Measurements from ENCODE around the gene RNF25. TPM values are rescaled to one million over a fixed set of nuclear protein-coding genes. Genes with fewer than 3 reads are reported as not detected.

Gene RNF25
- total RNA-seq, 1 experiment from 2014 or later, result 40.7 TPM

DNA sequence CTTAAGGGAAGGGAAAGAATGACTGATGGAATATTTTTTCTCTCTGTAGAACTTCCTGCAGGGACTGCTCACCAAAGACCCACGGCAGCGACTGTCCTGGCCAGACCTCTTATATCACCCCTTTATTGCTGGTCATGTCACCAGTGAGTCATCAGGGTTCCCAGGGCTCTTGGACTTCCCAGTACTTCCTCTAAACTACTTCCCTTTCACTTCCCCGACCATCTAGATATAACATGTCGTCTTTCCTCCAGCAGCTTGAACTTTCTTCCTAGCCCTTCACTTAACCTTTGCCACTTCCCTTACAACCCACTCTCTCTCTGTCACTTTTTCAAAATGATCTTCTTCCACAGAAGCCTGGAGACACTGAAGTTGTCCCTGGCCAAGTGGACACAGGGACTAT is 7.3 kb upstream of the RNF25 start:
- H3K36me3 Mint-ChIP-seq (ENCODE audit: insufficient read depth in 1 of 3, low read depth in 3 of 3), result peaks cover 6 to 41% (median 20%) of the 10 kb centered on the region in 3 experiments; a peak in 6 of 7 replicates
- no CpG with 5 or more reads among the region's 4 CpGs for WGBS (ENCODE audit: extremely low coverage, insufficient read length, low lambda C conversion rate)
- no peak overlapping the region for H2AK5ac ChIP-seq (ENCODE audit: insufficient read length, low read length)
- H3K9me3 ChIP-seq (ENCODE audit: control insufficient read depth, low read depth, low read length), result no peaks in the 10 kb centered on the region
- no peak overlapping the region for H2BK20ac ChIP-seq (ENCODE audit: low read depth, low read length, poor library complexity, severe bottlenecking)
- H3T11ph ChIP-seq (ENCODE audit: low read length), result no peak overlapping the region
- H3K9me3 Mint-ChIP-seq, result no peaks in the 10 kb centered on the region
- H3K23ac ChIP-seq (ENCODE audit: insufficient read length, low read depth, low read length), result no peak overlapping the region
- no peak overlapping the region for H3K4ac ChIP-seq (ENCODE audit: low read depth, low read length)
- H3K79me1 ChIP-seq (ENCODE audit: insufficient read depth, low read depth, low read length, poor library complexity, severe bottlenecking), result no peaks in the 10 kb centered on the region
- no peak overlapping the region for H3K18ac ChIP-seq (ENCODE audit: insufficient read length, low read depth, low read length)
- no peaks in the 10 kb centered on the region for H3K4me1 Mint-ChIP-seq
- no peak overlapping the region for H4K91ac ChIP-seq (ENCODE audit: insufficient read length, low read depth, low read length)
- H3K27ac ChIP-seq (ENCODE audit: insufficient read length, low read depth, low read length), result no peak overlapping the region
- no peak overlapping the region for H3K4me3 Mint-ChIP-seq
- no peak overlapping the region for H2BK120ac ChIP-seq (ENCODE audit: low read depth, low read length, poor library complexity, severe bottlenecking)
- H2BK15ac ChIP-seq (ENCODE audit: low read depth, low read length), result no peak overlapping the region
- TF ChIP-seq, protein P1, sequence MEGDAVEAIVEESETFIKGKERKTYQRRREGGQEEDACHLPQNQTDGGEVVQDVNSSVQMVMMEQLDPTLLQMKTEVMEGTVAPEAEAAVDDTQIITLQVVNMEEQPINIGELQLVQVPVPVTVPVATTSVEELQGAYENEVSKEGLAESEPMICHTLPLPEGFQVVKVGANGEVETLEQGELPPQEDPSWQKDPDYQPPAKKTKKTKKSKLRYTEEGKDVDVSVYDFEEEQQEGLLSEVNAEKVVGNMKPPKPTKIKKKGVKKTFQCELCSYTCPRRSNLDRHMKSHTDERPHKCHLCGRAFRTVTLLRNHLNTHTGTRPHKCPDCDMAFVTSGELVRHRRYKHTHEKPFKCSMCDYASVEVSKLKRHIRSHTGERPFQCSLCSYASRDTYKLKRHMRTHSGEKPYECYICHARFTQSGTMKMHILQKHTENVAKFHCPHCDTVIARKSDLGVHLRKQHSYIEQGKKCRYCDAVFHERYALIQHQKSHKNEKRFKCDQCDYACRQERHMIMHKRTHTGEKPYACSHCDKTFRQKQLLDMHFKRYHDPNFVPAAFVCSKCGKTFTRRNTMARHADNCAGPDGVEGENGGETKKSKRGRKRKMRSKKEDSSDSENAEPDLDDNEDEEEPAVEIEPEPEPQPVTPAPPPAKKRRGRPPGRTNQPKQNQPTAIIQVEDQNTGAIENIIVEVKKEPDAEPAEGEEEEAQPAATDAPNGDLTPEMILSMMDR (conservative IDR thresholded peaks at IDR 0.05), result no peak
- H3K27me3 Mint-ChIP-seq (ENCODE audit: low read depth), result no peaks in the 10 kb centered on the region
- no peaks in the 10 kb centered on the region for H3K4me1 ChIP-seq (ENCODE audit: insufficient read depth, low read length)
- no peak overlapping the region for H3K14ac ChIP-seq (ENCODE audit: insufficient read depth, low read length)
- H3K4me2 ChIP-seq (ENCODE audit: insufficient read depth, insufficient read length, low read length), result no peak overlapping the region
- H3K27me3 ChIP-seq (ENCODE audit: insufficient read depth, low read length), result no peaks in the 10 kb centered on the region
- H2BK5ac ChIP-seq (ENCODE audit: insufficient read length, low read length), result no peak overlapping the region
- no peak overlapping the region for H3K56ac ChIP-seq (ENCODE audit: insufficient read length, low read depth, low read length)
- no peak overlapping the region for H4K8ac ChIP-seq (replicated peaks; ENCODE audit: insufficient read length, low read depth, low read length)
- H2BK12ac ChIP-seq (ENCODE audit: insufficient read length, low read depth, low read length), result no peak overlapping the region
- no peak overlapping the region for H4K5ac ChIP-seq (ENCODE audit: insufficient read length, low read depth, low read length)
- no peak overlapping the region for H2AFZ ChIP-seq (ENCODE audit: low read length)
- H3K79me2 ChIP-seq (ENCODE audit: insufficient read depth, low read length), result no peaks in the 10 kb centered on the region
- no peak overlapping the region for H3K9ac ChIP-seq (ENCODE audit: extremely low read depth, insufficient read length, low read length)
- no peak for DNase-seq
- no peaks in the 10 kb centered on the region for H3K23me2 ChIP-seq (ENCODE audit: insufficient read length, low read depth, low read length, poor library complexity, severe bottlenecking)
- H4K20me1 ChIP-seq (ENCODE audit: control insufficient read depth, insufficient read depth, insufficient read length), result no peaks in the 10 kb centered on the region
- no peak overlapping the region; a peak in 1 of 7 replicates for H3K27ac Mint-ChIP-seq

Data from H9 (cell line).